Measurements from ENCODE around the gene ABCC10.

Gene ABCC10

GRCh38 chr6:43491750-43492661 is 64.7 kb downstream of the ABCC10 start:
- H3K4me3 ChIP-seq (ENCODE audit: low read length) = no peak overlapping the region
- H3F3A ChIP-seq (ENCODE audit: control insufficient read depth, insufficient read depth) = no peaks in the 10 kb centered on the region
- no peak for TF ChIP-seq EZH2phosphoT487 (IDR thresholded peaks at IDR 0.05; ENCODE audit: borderline replicate concordance, low read length)
- TF ChIP-seq, protein P1, sequence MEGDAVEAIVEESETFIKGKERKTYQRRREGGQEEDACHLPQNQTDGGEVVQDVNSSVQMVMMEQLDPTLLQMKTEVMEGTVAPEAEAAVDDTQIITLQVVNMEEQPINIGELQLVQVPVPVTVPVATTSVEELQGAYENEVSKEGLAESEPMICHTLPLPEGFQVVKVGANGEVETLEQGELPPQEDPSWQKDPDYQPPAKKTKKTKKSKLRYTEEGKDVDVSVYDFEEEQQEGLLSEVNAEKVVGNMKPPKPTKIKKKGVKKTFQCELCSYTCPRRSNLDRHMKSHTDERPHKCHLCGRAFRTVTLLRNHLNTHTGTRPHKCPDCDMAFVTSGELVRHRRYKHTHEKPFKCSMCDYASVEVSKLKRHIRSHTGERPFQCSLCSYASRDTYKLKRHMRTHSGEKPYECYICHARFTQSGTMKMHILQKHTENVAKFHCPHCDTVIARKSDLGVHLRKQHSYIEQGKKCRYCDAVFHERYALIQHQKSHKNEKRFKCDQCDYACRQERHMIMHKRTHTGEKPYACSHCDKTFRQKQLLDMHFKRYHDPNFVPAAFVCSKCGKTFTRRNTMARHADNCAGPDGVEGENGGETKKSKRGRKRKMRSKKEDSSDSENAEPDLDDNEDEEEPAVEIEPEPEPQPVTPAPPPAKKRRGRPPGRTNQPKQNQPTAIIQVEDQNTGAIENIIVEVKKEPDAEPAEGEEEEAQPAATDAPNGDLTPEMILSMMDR (IDR thresholded peaks at IDR 0.05; ENCODE audit: low read depth, low read length, poor library complexity, severe bottlenecking) = no peak
- H3K79me2 ChIP-seq (ENCODE audit: control insufficient read depth, low read length) = peaks cover 12% of the 10 kb centered on the region
- H3K27ac ChIP-seq (ENCODE audit: low read depth, low read length) = no peak overlapping the region
- H3K9me2 ChIP-seq (replicated peaks; ENCODE audit: control insufficient read depth, low read length) = no peaks in the 10 kb centered on the region
- H3K4me2 ChIP-seq (ENCODE audit: low read length) = no peak overlapping the region
- H3K4me1 ChIP-seq (ENCODE audit: control insufficient read depth, low read length) = no peaks in the 10 kb centered on the region
- peaks cover under 1% of the 10 kb centered on the region; the same call in 1 of the 2 replicates for H3K36me3 ChIP-seq (ENCODE audit: control insufficient read depth, low read length)
- H3K27me3 ChIP-seq (ENCODE audit: control insufficient read depth, low read length) = no peaks in the 10 kb centered on the region
- H3K9me3 ChIP-seq (ENCODE audit: control insufficient read depth, insufficient read depth, low read length) = no peaks in the 10 kb centered on the region
- H4K20me1 ChIP-seq (ENCODE audit: control insufficient read depth, insufficient read depth, low read depth, low read length) = no peaks in the 10 kb centered on the region

DNA sequence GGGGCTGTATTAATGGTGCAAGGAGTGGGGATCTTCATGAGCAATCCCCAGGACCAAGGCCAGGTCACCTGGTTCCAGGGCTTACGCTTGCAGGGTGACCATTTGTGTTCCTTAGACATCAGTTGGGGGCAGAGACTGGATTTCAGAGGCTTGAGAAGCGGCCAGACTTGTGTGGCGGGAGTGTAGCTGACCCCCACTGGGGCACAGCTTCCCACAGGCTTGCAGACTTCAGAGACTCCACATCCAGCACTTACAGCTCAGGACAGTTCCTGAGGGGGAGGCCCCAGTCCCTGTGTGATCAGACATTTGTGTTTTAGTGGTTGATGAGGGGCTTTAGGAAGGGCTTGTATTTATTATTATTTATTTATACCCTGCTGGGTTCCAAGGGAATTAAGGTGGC is 65.3 kb downstream of the ABCC10 start:
- no peaks in the 10 kb centered on the region for H3K27me3 ChIP-seq (ENCODE audit: control insufficient read depth, low read length)
- H3K9me2 ChIP-seq (replicated peaks; ENCODE audit: control insufficient read depth, low read length) = no peaks in the 10 kb centered on the region
- H4K20me1 ChIP-seq (ENCODE audit: control insufficient read depth, insufficient read depth, low read depth, low read length) = no peaks in the 10 kb centered on the region
- H3K9me3 ChIP-seq (ENCODE audit: control insufficient read depth, insufficient read depth, low read length) = no peaks in the 10 kb centered on the region
- TF ChIP-seq EZH2phosphoT487 (IDR thresholded peaks at IDR 0.05; ENCODE audit: borderline replicate concordance, low read length) = no peak
- TF ChIP-seq, protein P1 (IDR thresholded peaks at IDR 0.05; ENCODE audit: low read depth, low read length, poor library complexity, severe bottlenecking) = no peak
- no peaks in the 10 kb centered on the region for H3K4me1 ChIP-seq (ENCODE audit: control insufficient read depth, low read length)
- no peak overlapping the region for H3K4me3 ChIP-seq (ENCODE audit: low read length)
- peaks cover 7% of the 10 kb centered on the region; the same call in 1 of the 2 replicates for H3K36me3 ChIP-seq (ENCODE audit: control insufficient read depth, low read length)
- no peak overlapping the region for H3K4me2 ChIP-seq (ENCODE audit: low read length)
- H3F3A ChIP-seq (ENCODE audit: control insufficient read depth, insufficient read depth) = no peaks in the 10 kb centered on the region
- H3K79me2 ChIP-seq (ENCODE audit: control insufficient read depth, low read length) = peaks cover 9% of the 10 kb centered on the region
- no peak overlapping the region for H3K27ac ChIP-seq (ENCODE audit: low read depth, low read length)

DNA sequence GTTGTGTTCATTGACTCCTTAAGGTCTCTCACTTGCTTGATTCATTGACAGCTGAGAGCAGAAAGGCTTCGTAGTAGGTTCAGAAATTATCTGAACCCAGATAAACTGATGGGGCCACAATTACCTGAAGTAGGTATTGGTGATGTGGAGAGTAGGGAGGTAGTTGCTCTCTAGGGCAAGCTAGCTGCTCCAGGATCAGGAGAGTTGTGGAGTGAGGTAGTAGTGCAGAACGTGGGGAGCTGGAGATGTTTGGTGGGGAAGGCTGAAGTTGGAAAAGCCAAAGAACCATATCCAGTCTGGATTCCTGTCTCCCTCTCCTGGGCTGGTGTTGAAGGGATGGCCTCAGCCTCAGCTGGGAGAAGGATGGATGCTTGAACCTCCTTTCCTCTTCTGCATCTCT is 65.9 kb downstream of the ABCC10 start:
- no peak overlapping the region for H3K4me3 ChIP-seq (ENCODE audit: low read length)
- no peaks in the 10 kb centered on the region for H3K9me3 ChIP-seq (ENCODE audit: control insufficient read depth, insufficient read depth, low read length)
- no peaks in the 10 kb centered on the region for H3K27me3 ChIP-seq (ENCODE audit: control insufficient read depth, low read length)
- H3K79me2 ChIP-seq (ENCODE audit: control insufficient read depth, low read length) = peaks cover 9% of the 10 kb centered on the region
- no peaks in the 10 kb centered on the region for H3F3A ChIP-seq (ENCODE audit: control insufficient read depth, insufficient read depth)
- no peak for TF ChIP-seq EZH2phosphoT487 (IDR thresholded peaks at IDR 0.05; ENCODE audit: borderline replicate concordance, low read length)
- TF ChIP-seq, protein P1 (IDR thresholded peaks at IDR 0.05; ENCODE audit: low read depth, low read length, poor library complexity, severe bottlenecking) = no peak
- peaks cover 10% of the 10 kb centered on the region; the same call in 1 of the 2 replicates for H3K36me3 ChIP-seq (ENCODE audit: control insufficient read depth, low read length)
- H3K9me2 ChIP-seq (replicated peaks; ENCODE audit: control insufficient read depth, low read length) = no peaks in the 10 kb centered on the region
- H3K4me1 ChIP-seq (ENCODE audit: control insufficient read depth, low read length) = no peaks in the 10 kb centered on the region
- no peak overlapping the region for H3K27ac ChIP-seq (ENCODE audit: low read depth, low read length)
- H3K4me2 ChIP-seq (ENCODE audit: low read length) = no peak overlapping the region
- H4K20me1 ChIP-seq (ENCODE audit: control insufficient read depth, insufficient read depth, low read depth, low read length) = no peaks in the 10 kb centered on the region

Data from DOHH2 (cell line).